Measurements from ENCODE around the gene ACVR1B. TPM values are rescaled to one million over a fixed set of nuclear protein-coding genes. Genes with fewer than 3 reads are reported as not detected.

Gene ACVR1B
- total RNA-seq, 1 donor from 2014 or later: 13.8 TPM

DNA sequence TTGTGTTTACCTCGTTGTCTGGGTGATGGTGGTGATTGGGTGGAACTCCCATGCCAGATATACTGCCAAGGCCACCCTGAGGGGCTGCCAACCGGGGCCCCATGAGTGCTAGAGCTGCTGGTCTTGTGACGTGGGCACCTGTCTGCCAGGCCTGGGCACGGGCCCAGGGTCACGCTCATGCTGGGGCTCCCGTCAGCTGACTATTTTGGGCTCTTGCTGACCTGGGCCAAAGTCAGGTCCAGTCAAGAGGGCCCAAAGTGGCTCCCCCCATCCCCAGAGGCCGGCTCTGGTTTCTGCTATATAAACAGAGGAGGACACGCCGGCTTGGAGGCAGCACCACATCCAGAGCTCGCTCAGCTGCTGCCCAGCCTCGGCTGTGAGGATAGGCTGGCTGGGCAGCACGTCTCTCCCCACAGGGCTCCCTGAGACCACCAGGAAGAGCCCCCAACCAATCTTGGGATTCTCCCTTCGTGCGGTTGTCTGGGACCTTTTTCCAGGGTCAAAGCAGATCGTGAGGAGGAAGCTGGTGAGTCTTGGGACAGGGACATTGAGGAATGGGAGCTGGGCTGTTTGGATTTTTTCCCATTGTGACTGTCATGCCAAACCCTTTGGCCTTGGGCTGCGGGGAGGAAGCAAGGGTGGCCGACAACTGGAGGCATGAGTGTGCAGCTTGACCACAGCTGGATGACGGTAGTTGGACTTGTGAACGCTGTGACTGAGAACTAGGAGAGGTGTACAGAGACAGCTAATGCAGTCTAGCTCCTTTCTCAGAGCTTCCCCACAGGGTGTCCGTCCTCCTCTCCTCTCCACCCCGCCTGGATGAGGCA is 92.1 kb downstream of the ACVR1B start:
- no peaks in the 10 kb centered on the region for H3K36me3 ChIP-seq
- no peaks in the 10 kb centered on the region for H3K4me1 ChIP-seq
- H3K4me2 ChIP-seq: no peak overlapping the region
- H3K27me3 Mint-ChIP-seq (ENCODE audit: insufficient read depth, low read depth): peaks cover 4% of the 10 kb centered on the region
- H3K27ac Mint-ChIP-seq: no peak overlapping the region
- H3K27me3 ChIP-seq: peaks cover 14% of the 10 kb centered on the region
- no peak for DNase-seq (ENCODE audit: low spot score)
- TF ChIP-seq EZH2 (IDR thresholded peaks at IDR 0.05) (no peak), EZH2phosphoT487 (IDR thresholded peaks at IDR 0.05) (no peak)
- TF ChIP-seq, protein P1, sequence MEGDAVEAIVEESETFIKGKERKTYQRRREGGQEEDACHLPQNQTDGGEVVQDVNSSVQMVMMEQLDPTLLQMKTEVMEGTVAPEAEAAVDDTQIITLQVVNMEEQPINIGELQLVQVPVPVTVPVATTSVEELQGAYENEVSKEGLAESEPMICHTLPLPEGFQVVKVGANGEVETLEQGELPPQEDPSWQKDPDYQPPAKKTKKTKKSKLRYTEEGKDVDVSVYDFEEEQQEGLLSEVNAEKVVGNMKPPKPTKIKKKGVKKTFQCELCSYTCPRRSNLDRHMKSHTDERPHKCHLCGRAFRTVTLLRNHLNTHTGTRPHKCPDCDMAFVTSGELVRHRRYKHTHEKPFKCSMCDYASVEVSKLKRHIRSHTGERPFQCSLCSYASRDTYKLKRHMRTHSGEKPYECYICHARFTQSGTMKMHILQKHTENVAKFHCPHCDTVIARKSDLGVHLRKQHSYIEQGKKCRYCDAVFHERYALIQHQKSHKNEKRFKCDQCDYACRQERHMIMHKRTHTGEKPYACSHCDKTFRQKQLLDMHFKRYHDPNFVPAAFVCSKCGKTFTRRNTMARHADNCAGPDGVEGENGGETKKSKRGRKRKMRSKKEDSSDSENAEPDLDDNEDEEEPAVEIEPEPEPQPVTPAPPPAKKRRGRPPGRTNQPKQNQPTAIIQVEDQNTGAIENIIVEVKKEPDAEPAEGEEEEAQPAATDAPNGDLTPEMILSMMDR (IDR thresholded peaks at IDR 0.05): no peak
- no peaks in the 10 kb centered on the region for H3K9me3 Mint-ChIP-seq
- no peak overlapping the region for H3K27ac ChIP-seq
- H3K79me2 ChIP-seq (ENCODE audit: low read depth): no peaks in the 10 kb centered on the region
- no peak overlapping the region for H3K4me3 Mint-ChIP-seq
- H3K4me1 Mint-ChIP-seq: peaks cover 11% of the 10 kb centered on the region
- H3K4me3 ChIP-seq: no peak overlapping the region
- no peak overlapping the region for H3K9ac ChIP-seq
- H3F3A ChIP-seq (ENCODE audit: low read depth): peaks cover 6% of the 10 kb centered on the region
- H2AFZ ChIP-seq (replicated peaks): no peak overlapping the region
- H4K20me1 ChIP-seq (ENCODE audit: low read depth): peaks cover 33% of the 10 kb centered on the region
- H3K9me3 ChIP-seq (ENCODE audit: low read depth): no peaks in the 10 kb centered on the region
- H3K36me3 Mint-ChIP-seq: peaks cover 6% of the 10 kb centered on the region

GRCh38 chr12:52044292-52044983 is 92.9 kb downstream of the ACVR1B start:
- H3K4me3 Mint-ChIP-seq: no peak overlapping the region
- H3K36me3 ChIP-seq: no peaks in the 10 kb centered on the region
- no peak overlapping the region for H3K4me3 ChIP-seq
- no peak overlapping the region for H3K4me2 ChIP-seq
- H3K4me1 Mint-ChIP-seq: peaks cover 7% of the 10 kb centered on the region
- no peaks in the 10 kb centered on the region for H3K4me1 ChIP-seq
- H3K27ac Mint-ChIP-seq: no peak overlapping the region
- peaks cover 15% of the 10 kb centered on the region for H3K27me3 ChIP-seq
- H3K9ac ChIP-seq: no peak overlapping the region
- no peak overlapping the region for H3K27ac ChIP-seq
- peaks cover 8% of the 10 kb centered on the region for H3K27me3 Mint-ChIP-seq (ENCODE audit: insufficient read depth, low read depth)
- no peak for DNase-seq (ENCODE audit: low spot score)
- H4K20me1 ChIP-seq (ENCODE audit: low read depth): peaks cover 25% of the 10 kb centered on the region
- peaks cover 10% of the 10 kb centered on the region for H3K36me3 Mint-ChIP-seq
- TF ChIP-seq EZH2 (IDR thresholded peaks at IDR 0.05) (no peak), EZH2phosphoT487 (IDR thresholded peaks at IDR 0.05) (no peak)
- TF ChIP-seq, protein P1 (IDR thresholded peaks at IDR 0.05): no peak
- no peaks in the 10 kb centered on the region for H3K9me3 ChIP-seq (ENCODE audit: low read depth)
- H3K79me2 ChIP-seq (ENCODE audit: low read depth): no peaks in the 10 kb centered on the region
- no peaks in the 10 kb centered on the region for H3K9me3 Mint-ChIP-seq
- H3F3A ChIP-seq (ENCODE audit: low read depth): no peaks in the 10 kb centered on the region
- H2AFZ ChIP-seq (replicated peaks): no peak overlapping the region

DNA sequence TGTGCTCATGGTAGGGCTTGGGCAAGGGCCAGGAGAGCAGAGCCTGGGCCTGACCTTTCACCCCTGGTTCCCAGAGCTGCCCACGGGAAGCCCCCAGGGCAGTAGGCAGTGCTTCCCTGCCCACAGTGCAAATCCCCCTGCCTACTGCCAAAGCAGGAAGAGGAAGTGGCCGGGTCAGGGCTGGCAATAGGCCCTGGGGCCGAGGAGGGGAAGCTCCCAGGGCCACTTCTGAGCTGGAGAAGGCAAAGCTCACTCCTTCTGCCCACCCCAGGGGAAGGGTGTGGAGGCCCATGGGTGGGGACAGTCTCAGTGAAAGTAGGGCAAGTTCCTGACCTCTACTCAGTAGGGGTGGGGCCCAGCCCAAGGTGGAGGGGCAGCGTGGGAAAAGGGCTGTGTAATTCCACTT is 94.3 kb downstream of the ACVR1B start:
- H3K36me3 ChIP-seq: no peaks in the 10 kb centered on the region
- H3K4me3 ChIP-seq: no peak overlapping the region
- Mint-ChIP-seq H3K9me3 (no peaks in the 10 kb centered on the region), H3K4me3 (no peak overlapping the region), H3K27me3 (ENCODE audit: insufficient read depth, low read depth) (peaks cover 15% of the 10 kb centered on the region), H3K4me1 (peaks cover 14% of the 10 kb centered on the region), H3K27ac (no peak overlapping the region), H3K36me3 (peaks cover 12% of the 10 kb centered on the region)
- peaks cover 11% of the 10 kb centered on the region for H4K20me1 ChIP-seq (ENCODE audit: low read depth)
- no peak overlapping the region for H3K27ac ChIP-seq
- peaks cover 5% of the 10 kb centered on the region for H3K4me1 ChIP-seq
- TF ChIP-seq EZH2phosphoT487 (IDR thresholded peaks at IDR 0.05) (no peak), EZH2 (IDR thresholded peaks at IDR 0.05) (no peak)
- TF ChIP-seq, protein P1 (IDR thresholded peaks at IDR 0.05): no peak
- H3K9ac ChIP-seq: no peak overlapping the region
- H2AFZ ChIP-seq (replicated peaks): no peak overlapping the region
- peaks cover 8% of the 10 kb centered on the region for H3F3A ChIP-seq (ENCODE audit: low read depth)
- H3K79me2 ChIP-seq (ENCODE audit: low read depth): no peaks in the 10 kb centered on the region
- H3K27me3 ChIP-seq: peaks cover 29% of the 10 kb centered on the region
- H3K4me2 ChIP-seq: no peak overlapping the region
- H3K9me3 ChIP-seq (ENCODE audit: low read depth): no peaks in the 10 kb centered on the region
- DNase-seq (ENCODE audit: low spot score): no peak

Small RNAs within 50 kb of the gene (small RNA-seq; reads per million reads assigned to genes)
- gene RNU6-574P: not detected

Other genes starting within 250 kb of the ACVR1B start
- 9.3 and 25.1 TPM in 2 replicates for gene FIGNL2, start 103.0 kb upstream of the ACVR1B start, total RNA-seq (ENCODE audit: low replicate concordance)
- 0.39 and 0.46 TPM in 2 replicates for gene ANKRD33, start 63.6 kb upstream of the ACVR1B start, total RNA-seq (ENCODE audit: low replicate concordance)
- gene ACVRL1, start 44.2 kb upstream of the ACVR1B start, total RNA-seq (ENCODE audit: low replicate concordance): 0.22 and 2.0 TPM in 2 replicates
- 1.1 and 7.4 TPM in 2 replicates for gene TAMALIN, start 55.2 kb downstream of the ACVR1B start, total RNA-seq (ENCODE audit: low replicate concordance)
- 8.2 and 13.0 TPM in 2 replicates for gene NR4A1, start 99.7 kb downstream of the ACVR1B start, total RNA-seq (ENCODE audit: low replicate concordance)
- 19.8 and 33.7 TPM in 2 replicates for gene ATG101, start 118.3 kb downstream of the ACVR1B start, total RNA-seq (ENCODE audit: low replicate concordance)
- gene SMIM41, start 128.0 kb downstream of the ACVR1B start, total RNA-seq (ENCODE audit: low replicate concordance): not detected in 2 replicates
- 0.12 TPM in 1 of 2 replicates, not detected in the other for gene KRT80, start 240.3 kb downstream of the ACVR1B start, total RNA-seq (ENCODE audit: low replicate concordance)